Superior temporal gyrus (tissue), 1 donor: ENCODE results near the gene TANC1.
"Not testable (repeated sequence)": the region's sequence is repeated elsewhere in the genome, so short reads cannot be mapped to it uniquely, and the experiment has no call there.

ENCODE experiments used
- DNase-seq: peaks from one replicate; pipeline ENCODE4 v3.0.0-alpha.2; 2016; ENCODE audit errors: extremely low spot score

Gene TANC1

DNA sequence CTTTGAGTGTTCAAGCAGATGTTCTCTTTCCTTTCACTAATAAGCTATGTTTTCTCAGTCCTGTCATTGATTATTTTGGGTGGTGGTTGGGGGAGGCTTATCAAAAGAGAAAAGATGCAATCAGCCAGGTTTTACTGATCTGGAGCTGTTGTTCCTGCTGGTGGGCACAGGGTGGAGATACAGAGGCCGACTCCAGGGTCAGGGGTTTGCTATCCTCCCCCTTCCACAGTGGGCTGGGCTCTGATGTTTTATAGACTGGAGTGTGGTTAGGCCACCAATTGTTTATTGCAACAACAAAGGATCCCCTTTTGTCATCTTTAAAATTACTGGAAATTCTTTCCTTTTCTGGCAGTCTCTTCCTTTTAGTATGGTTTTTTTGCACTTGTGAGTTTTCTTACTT is 120.5 kb downstream of the TANC1 start:
- DNase-seq = no peak

GRCh38 chr2:159089543-159089942 is 121.1 kb downstream of the TANC1 start:
- DNase-seq = no peak

- DNase-seq = no peak
Observed at GRCh38 chr2:159090514-159091201, 122.2 kb downstream of the TANC1 start.

DNA sequence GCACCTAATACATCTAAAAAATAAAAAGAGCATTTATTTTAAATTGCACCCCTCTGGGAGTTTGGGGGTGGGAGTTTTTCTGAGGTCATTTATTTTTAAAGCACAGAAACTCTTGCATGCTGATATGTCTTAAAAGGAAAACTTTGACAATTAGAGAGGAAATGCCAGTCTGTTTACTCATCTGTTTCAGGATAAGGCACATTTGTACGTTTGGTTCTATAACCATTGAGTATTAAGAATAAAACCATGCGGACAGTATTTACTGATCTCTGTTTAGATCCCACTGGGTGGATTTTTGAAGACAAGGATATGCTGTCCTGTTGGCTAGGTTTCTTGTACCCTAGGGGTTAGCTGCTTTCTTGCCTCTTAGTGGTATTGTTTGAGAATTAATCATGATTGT is 122.9 kb downstream of the TANC1 start:
- no peak for DNase-seq

DNA sequence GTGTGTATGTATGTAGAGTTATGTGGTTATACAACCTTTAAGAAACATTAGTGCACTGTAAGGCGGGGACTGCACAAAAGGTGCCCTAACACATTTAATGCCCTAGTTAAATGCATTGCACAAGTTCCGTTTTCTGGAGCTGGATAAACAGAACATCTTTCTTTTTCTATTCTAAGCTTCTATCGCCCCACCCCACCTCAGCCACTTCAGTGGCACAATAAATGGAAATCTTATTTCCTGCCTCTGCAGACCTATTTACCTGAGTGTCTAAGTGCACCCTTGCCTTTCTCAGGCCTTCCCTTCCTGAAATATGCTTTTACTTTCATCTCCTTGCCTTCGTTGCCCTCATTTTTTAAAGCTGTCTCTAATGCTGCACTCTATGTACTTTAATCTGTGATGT is 123.5 kb downstream of the TANC1 start:
- DNase-seq = no peak

GRCh38 chr2:159093497-159093896 is 125.1 kb downstream of the TANC1 start:
- DNase-seq = no peak

DNA sequence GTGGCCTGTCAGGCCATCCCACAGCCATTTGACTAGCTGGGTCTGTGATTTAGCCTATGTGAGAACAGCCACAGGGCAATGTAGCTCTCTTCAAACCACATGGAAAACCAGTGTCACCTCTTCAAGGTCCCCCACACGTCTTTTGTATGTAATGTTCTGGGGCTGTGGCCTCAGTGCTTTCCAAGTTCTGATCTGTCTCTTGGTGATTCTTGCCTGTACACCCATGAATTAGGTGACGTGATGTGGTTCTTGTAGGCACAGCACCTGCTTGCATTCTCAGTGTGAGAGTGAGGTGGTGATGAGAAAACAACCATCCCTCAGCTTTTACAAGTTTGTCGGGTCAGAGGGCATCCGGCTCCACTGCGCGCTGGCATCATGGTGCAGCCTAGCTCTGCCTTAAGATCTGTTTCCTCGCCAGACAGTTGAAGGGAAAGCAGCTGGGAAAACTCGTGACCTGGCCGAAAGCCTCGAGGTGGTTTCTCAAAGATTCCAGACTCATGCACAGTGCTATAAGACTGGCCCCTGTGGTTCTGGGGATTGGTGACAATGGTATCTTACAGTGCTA is 125.8 kb downstream of the TANC1 start:
- DNase-seq = no peak

DNA sequence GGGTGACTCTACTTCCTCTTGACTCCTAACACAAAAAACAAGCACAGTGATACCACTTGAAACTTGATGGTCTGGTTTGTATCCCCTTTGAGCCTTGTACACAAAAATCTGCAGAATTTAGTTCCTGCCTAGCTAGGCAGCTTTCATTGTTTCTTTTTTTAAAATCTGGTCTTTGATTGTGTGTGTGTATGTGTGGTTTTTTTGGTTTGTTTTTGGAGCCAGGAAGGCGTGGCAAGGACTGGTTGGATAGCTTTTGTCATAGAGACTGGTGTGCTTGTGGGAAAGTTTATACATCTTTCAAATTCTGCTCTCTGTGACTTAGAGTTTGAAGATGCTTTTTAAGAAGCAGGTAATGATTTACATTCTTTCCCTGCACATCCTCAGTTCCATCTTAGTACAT is 127.4 kb downstream of the TANC1 start:
- no peak for DNase-seq

GRCh38 chr2:159096302-159096855 is 127.9 kb downstream of the TANC1 start:
- DNase-seq = not testable (repeated sequence)

DNA sequence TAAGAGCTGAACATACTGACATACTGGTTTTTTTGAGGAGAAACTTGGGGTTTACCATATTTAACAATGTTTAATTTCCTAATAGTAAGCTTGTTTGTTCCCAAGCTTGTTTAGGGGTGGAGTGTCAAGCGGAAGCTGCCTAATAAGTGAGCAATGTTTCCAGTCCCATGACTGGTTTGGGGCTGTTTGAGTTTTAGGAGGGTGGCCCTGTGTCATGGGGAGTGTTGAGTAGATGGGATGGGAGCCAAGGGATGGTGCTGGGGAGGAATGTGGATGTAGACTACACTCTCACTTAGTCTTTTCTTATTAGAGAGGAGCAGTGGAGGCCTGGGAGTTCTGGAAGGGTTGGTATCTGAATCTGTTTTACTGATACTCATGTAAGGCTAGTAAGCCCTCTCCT is 128.5 kb downstream of the TANC1 start:
- no peak for DNase-seq

DNA sequence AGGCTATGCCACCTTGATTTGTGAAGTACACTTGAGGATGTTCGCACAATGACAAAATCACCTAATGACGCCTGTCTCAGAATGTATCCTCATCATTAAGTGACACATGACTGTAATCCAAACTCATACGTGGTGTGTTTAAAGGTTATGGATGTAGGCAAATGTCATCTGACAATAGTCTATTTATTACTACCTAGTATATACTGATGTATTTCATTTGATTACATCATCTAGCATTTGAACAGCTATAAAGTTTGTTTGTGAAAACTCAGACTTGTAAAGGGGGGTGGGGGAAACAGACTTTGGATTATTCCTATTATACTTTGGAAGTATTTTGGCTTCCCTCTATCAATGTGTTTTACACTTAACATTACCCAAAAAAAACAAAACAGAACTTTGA is 129.9 kb downstream of the TANC1 start:
- DNase-seq = no peak

DNA sequence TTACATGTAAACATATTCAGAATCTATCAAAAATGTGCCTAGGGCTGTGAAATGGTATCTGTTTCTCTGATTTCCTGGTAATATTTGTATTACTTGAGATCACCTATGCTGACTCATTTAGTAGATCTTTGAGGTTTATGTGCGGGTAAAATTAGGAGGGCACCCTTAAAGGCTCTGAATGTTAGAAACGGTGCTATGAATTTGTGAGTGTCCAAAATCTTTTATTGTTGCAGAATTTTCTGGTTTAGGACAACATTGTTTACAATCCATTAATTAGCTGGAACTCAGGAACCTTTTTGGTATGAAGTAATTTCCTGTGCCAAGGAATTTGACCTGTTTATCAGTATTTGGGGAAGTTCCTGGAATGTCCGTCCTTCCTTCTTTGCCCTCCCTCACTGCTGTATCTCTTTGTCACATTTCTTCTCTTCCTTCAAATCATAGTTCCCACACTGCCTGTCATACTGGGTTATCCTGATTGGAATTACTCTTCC is 130.5 kb downstream of the TANC1 start:
- DNase-seq = no peak

- no peak for DNase-seq
Observed at GRCh38 chr2:159101755-159102489, 133.5 kb downstream of the TANC1 start.

DNA sequence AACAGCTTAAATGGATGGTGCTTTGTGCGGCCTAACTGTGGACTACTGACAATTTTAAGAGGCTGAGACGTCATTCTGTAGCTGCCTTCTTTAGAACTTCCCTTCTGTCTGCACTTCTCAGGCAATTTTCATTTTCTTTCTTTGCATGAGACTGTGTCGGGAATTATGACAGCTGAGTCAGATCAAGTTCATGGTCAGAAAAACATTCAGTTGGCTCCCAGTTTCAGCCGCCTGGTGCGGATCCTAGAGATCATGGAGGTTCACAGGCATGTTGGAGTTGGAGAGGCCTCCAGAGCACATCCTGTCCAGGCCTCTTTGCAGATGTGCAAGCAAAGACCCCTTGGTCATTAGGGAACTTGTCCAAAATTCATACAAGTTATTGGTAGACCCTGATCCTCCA is 135.0 kb downstream of the TANC1 start:
- no peak for DNase-seq

DNA sequence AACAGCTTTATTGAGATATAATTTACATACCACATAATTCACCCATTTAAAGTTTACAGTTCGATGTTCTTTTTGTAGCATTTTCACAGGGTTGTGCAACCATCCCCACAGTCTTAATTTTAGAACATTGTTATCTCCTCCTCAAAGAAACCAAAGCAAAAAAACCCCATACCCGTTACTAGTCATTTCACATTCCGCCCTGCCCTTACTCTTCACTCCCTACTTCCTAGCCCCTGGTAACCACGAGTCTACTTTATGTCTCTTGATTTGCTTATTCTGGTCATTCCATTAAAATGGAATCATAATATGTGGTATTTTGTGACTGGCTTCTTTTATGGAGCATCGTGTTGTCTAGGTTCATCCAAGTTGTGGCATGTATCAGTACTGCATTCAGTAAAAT is 137.7 kb downstream of the TANC1 start:
- DNase-seq = no peak

DNA sequence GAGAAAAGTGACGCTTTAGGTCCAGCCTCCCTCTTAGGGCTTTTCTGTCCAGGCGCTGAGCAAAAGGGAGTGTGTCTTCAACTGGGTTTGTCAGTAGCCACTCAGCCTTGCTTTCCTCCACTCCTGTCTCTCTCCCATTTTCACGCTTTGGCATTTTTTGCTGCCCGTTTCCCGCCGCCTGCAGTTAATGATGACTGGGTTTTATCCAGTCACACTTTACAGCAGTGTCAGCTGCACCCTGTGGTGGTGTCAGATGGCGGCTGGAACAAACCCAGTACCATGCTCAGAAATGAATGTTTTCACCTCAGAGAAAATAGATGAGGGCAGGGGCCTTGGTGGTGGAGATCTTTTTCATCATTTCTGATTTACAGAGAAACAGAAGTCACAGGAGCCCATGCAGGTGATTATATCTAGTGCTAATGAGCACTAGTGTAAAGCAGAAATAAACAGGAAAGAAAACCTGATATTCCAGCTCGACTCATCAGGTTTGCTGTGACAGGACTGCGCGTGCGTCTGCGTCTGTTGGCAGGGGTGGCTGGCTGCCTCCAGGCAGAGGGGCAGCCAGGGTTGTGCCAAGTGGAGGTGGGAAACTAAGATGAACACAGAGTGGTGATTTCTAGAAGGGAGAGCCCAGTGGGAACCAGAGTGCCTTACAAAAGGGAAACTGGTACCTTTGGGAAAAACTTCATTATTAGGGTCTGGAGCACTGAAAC is 139.9 kb downstream of the TANC1 start:
- no peak for DNase-seq

DNA sequence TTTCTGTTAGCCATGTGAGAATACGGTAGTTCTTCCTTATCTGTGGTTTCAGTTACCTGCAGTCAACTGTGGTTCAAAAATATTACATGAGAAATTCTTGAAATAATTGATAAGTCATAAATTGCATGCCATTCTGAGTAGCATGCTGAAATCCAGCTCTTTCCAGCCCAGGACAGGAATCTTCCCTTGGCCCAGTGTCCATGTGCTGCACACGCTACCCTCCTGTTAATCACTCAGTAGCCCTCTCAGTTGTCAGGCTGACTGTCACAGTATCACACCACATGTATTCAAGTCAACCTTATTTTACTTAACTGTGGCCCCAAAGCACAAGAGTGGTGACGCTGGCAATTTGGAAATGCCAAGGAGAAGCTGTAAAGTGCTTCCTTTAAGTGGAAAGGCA is 141.1 kb downstream of the TANC1 start:
- no peak for DNase-seq

GRCh38 chr2:159110784-159111183 is 142.3 kb downstream of the TANC1 start:
- DNase-seq = no peak

DNA sequence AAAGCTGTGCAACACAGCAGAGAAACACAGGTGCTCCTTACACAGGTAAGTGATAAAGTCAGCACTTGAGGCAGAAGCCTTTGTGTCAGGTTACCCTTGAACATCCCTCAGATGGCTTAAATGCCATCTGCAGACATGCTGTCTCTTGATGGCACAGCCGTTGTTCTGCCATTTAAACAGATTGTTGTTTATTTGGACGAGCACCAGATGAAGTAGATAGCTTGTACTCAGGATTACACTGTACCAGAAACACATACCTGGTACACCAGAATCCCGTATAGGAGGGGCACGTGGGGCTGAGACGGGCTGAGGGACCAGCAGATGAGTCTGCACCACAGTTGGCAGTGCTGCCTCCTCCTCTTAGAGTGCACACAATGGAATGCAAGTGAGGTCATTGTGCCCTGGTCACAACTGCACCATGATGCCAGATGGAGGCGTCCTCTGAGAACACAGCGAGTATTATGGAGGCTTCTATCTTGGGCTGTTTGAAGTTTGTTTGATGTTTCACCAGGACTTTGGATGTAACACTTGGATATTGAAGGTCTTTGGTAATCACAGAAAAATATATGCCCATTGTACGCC is 143.0 kb downstream of the TANC1 start:
- DNase-seq = peak; percentile 87

- no peak for DNase-seq
Observed at GRCh38 chr2:159114835-159115234, 146.4 kb downstream of the TANC1 start.

- no peak for DNase-seq
Observed at GRCh38 chr2:159116922-159117321, 148.5 kb downstream of the TANC1 start.

DNA sequence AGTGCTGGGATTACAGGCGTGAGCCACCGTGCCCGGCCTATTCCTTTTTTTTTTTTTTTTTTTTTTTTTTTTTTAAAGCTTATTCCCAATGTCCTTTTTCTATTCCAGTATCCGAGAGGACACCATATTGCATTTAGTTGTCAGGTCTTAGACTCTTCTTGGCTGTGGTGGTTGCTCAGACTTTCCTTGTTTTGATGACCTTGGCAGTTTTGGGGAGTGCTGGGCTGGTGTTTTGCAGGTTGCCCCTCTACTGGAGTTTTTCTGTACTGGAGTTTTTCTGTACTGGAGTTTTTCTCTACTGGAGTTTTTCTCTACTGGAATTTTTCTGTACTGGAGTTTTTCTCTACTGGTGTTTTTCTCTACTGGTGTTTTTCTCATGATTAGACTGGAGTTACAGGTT is 149.2 kb downstream of the TANC1 start:
- no peak for DNase-seq
